Loucy (cell line): Measurements from ENCODE around the gene CD8A.

ENCODE experiments used
- EZH2phosphoT487 ChIP-seq: fragments of 200-600 bp; IDR thresholded peaks from 2 replicates; pipeline ENCODE4 v1.6.1; 2018; ENCODE audit warnings: antibody characterized with exemption, mild to moderate bottlenecking, moderate library complexity, borderline replicate concordance
- TF ChIP-seq, protein P1 (sequence below): fragments of 200-600 bp; sonication (generic); conservative IDR thresholded peaks from 2 replicates; pipeline ENCODE4 v1.5.1; 2014; ENCODE audit warnings: mild to moderate bottlenecking, antibody characterized with exemption, low read length

DNA sequence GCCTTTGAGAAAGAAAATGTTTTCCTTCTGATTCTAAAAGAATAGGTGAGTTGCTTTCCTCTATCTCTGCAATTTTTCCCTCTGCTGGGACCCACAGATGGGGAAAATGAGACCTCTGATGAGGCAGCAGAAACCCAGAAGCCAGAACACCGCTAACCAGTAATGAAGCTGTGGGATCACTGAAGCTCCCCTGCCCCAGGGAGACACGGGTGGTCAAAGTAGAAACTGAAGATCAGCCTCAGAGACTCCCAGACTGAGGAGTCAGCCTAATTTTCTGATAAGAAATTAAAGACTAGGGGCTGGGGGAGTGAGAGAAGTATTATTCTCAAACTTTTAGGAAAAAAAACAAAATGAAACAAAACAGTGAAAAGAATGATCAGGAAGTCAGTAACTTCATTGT lies 40.8 kb upstream of the CD8A start:
- TF ChIP-seq, protein P1, sequence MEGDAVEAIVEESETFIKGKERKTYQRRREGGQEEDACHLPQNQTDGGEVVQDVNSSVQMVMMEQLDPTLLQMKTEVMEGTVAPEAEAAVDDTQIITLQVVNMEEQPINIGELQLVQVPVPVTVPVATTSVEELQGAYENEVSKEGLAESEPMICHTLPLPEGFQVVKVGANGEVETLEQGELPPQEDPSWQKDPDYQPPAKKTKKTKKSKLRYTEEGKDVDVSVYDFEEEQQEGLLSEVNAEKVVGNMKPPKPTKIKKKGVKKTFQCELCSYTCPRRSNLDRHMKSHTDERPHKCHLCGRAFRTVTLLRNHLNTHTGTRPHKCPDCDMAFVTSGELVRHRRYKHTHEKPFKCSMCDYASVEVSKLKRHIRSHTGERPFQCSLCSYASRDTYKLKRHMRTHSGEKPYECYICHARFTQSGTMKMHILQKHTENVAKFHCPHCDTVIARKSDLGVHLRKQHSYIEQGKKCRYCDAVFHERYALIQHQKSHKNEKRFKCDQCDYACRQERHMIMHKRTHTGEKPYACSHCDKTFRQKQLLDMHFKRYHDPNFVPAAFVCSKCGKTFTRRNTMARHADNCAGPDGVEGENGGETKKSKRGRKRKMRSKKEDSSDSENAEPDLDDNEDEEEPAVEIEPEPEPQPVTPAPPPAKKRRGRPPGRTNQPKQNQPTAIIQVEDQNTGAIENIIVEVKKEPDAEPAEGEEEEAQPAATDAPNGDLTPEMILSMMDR, result no peak
- no peak for TF ChIP-seq EZH2phosphoT487
